Umbilical cord (tissue), 2 donors: ENCODE data around the gene MALAT1. TPM values are rescaled to one million over a fixed set of nuclear protein-coding genes. Genes with fewer than 3 reads are reported as not detected.

ENCODE experiments used
- DNase-seq: peaks from one replicate; pipeline ENCODE4 v3.0.0-alpha.2; 2015; ENCODE audit warnings: low spot score
- total RNA-seq: library from RNA; depleted of rRNA; stranded (reverse); fragments of >200 nt; gene quantifications from one replicate; pipeline ENCODE4 v1.2.3, GENCODE V29; 2014; ENCODE audit warnings: low replicate concordance; ENCODE audit not compliant: insufficient read depth

The MALAT1 gene
- total RNA-seq, 1 donor from 2014 or later = 14,533 TPM

GRCh38 chr11:65555693-65556231 lies 56.9 kb downstream of the MALAT1 start:
- peak; percentile 68 for DNase-seq

Other genes with a start within 250 kb of the MALAT1 start
- gene POLA2, start 237.1 kb upstream of the MALAT1 start, total RNA-seq = 3.6 TPM
- gene CDC42EP2, start 184.2 kb upstream of the MALAT1 start, total RNA-seq = 8.4 TPM
- gene DPF2, start 165.2 kb upstream of the MALAT1 start, total RNA-seq = 34.7 TPM
- 1.4 TPM for gene TIGD3, start 144.3 kb upstream of the MALAT1 start, total RNA-seq
- 5.3 TPM for gene SLC25A45, start 116.4 kb upstream of the MALAT1 start, total RNA-seq
- 80.2 TPM for gene FRMD8, start 112.4 kb upstream of the MALAT1 start, total RNA-seq
- gene NEAT1, start 76.2 kb upstream of the MALAT1 start, total RNA-seq = 74.6 TPM
- 60.7 TPM for gene SCYL1, start 26.0 kb downstream of the MALAT1 start, total RNA-seq
- 116 TPM for gene LTBP3, start 59.3 kb downstream of the MALAT1 start, total RNA-seq
- gene ZNRD2, start 71.4 kb downstream of the MALAT1 start, total RNA-seq = 17.3 TPM
- gene FAM89B, start 73.5 kb downstream of the MALAT1 start, total RNA-seq = 36.8 TPM
- 91.0 TPM for gene EHBP1L1, start 77.0 kb downstream of the MALAT1 start, total RNA-seq
- gene KCNK7, start 96.8 kb downstream of the MALAT1 start, total RNA-seq = not detected
- 12.0 TPM for gene MAP3K11, start 115.2 kb downstream of the MALAT1 start, total RNA-seq
- gene PCNX3, start 116.7 kb downstream of the MALAT1 start, total RNA-seq = 7.2 TPM
- 23.8 TPM for gene SIPA1, start 139.1 kb downstream of the MALAT1 start, total RNA-seq
- 7.7 TPM for gene RELA, start 163.9 kb downstream of the MALAT1 start, total RNA-seq
- gene KAT5, start 213.2 kb downstream of the MALAT1 start, total RNA-seq = 51.8 TPM
- 50.3 TPM for gene RNASEH2C, start 221.8 kb downstream of the MALAT1 start, total RNA-seq